CD8-positive, alpha-beta memory T cell (primary cell): ENCODE measurements around the gene SREK1. TPM values are rescaled to one million over a fixed set of nuclear protein-coding genes. Genes with fewer than 3 reads are reported as not detected.

Experiments
- CTCF ChIA-PET: fragments of 350-600 bp; sonication (Branson Sonifier 250); formaldehyde crosslinking; loops from one replicate; lab custom pipeline; 2021; ENCODE audit warnings: antibody characterized with exemption; lab: Charles Lee
- POLR2A ChIA-PET: fragments of 350-600 bp; sonication (Branson Sonifier 250); formaldehyde crosslinking; loops from one replicate; lab custom pipeline; 2021; ENCODE audit warnings: antibody characterized with exemption; lab: Charles Lee
- DNase-seq, 5 donors: peaks; one replicate each; pipeline versions ENCODE4 v3.0.0 to v3.0.0-alpha.2; 2020 to 2022; ENCODE audit warnings: mixed read lengths in 1 of 5
- H3K27ac ChIP-seq: one replicate; pipeline ENCODE4 v1.7.0; 2013; ENCODE audit warnings: low read depth, mild to moderate bottlenecking, low read length, moderate library complexity
- H3K27me3 ChIP-seq: 2 replicates; pipeline ENCODE4 v1.7.0; 2013; ENCODE audit warnings: low read length, mild to moderate bottlenecking; ENCODE audit not compliant: insufficient read depth, poor library complexity, severe bottlenecking
- H3K36me3 ChIP-seq: 2 replicates; pipeline ENCODE4 v1.7.0; 2013; ENCODE audit warnings: mild to moderate bottlenecking, low read length, moderate library complexity; ENCODE audit not compliant: insufficient read depth
- H3K4me1 ChIP-seq: 2 replicates; pipeline ENCODE4 v1.7.0; 2013; ENCODE audit warnings: mild to moderate bottlenecking, low read length, moderate library complexity; ENCODE audit not compliant: insufficient read depth
- H3K4me3 ChIP-seq: 2 replicates; pipeline ENCODE4 v1.7.0; 2013; ENCODE audit warnings: mild to moderate bottlenecking, low read length
- H3K9me3 ChIP-seq: 2 replicates; pipeline ENCODE4 v1.7.0; 2013; ENCODE audit warnings: mild to moderate bottlenecking, low read length
- H3K27ac Mint-ChIP-seq, 8 donors: one replicate each; pipeline ENCODE4 v1.8.0; 2020 to 2021; ENCODE audit warnings: mixed read lengths in 8 of 8, mild to moderate bottlenecking in 6 of 8, inconsistent platforms in 3 of 8, moderate library complexity in 3 of 8
- H3K27me3 Mint-ChIP-seq, 2 donors: one replicate each; pipeline ENCODE4 v1.8.0; 2020 to 2021; ENCODE audit warnings: mixed read lengths in 2 of 2, mild to moderate bottlenecking in 1 of 2, moderate library complexity in 1 of 2
- H3K36me3 Mint-ChIP-seq, 3 donors: one replicate each; pipeline ENCODE4 v1.8.0; 2020 to 2021; ENCODE audit warnings: mixed read lengths in 3 of 3, inconsistent platforms in 1 of 3, mild to moderate bottlenecking in 1 of 3
- H3K4me1 Mint-ChIP-seq, 3 donors: one replicate each; pipeline ENCODE4 v1.8.0; 2020 to 2021; ENCODE audit warnings: mixed read lengths in 3 of 3, inconsistent platforms in 1 of 3, mild to moderate bottlenecking in 1 of 3
- H3K4me3 Mint-ChIP-seq, 7 donors: one replicate each; pipeline ENCODE4 v1.8.0; 2020 to 2021; ENCODE audit warnings: mixed read lengths in 7 of 7, mild to moderate bottlenecking in 6 of 7, moderate library complexity in 4 of 7, inconsistent platforms in 2 of 7
- H3K9me3 Mint-ChIP-seq, 5 donors: one replicate each; pipeline ENCODE4 v1.8.0; 2020 to 2022; ENCODE audit warnings: mixed read lengths in 5 of 5, mild to moderate bottlenecking in 3 of 5, moderate library complexity in 2 of 5, inconsistent platforms in 1 of 5
- polyA plus RNA-seq: library from polyadenylated mRNA; unstranded; fragments of 300-500 nt; fragmentation: Illumina TruSeq; gene quantifications from one replicate; pipeline ENCODE4 v1.2.3, GENCODE V29; 2021
- total RNA-seq, 2 experiments: library from RNA; stranded (reverse); gene quantifications; one replicate each; pipeline ENCODE4 v1.2.3, GENCODE V29; 2021

The SREK1 gene
- total and polyA plus RNA-seq, 3 experiments from 2014 or later = 21.8 to 54.7 (median 51.1) TPM

DNA sequence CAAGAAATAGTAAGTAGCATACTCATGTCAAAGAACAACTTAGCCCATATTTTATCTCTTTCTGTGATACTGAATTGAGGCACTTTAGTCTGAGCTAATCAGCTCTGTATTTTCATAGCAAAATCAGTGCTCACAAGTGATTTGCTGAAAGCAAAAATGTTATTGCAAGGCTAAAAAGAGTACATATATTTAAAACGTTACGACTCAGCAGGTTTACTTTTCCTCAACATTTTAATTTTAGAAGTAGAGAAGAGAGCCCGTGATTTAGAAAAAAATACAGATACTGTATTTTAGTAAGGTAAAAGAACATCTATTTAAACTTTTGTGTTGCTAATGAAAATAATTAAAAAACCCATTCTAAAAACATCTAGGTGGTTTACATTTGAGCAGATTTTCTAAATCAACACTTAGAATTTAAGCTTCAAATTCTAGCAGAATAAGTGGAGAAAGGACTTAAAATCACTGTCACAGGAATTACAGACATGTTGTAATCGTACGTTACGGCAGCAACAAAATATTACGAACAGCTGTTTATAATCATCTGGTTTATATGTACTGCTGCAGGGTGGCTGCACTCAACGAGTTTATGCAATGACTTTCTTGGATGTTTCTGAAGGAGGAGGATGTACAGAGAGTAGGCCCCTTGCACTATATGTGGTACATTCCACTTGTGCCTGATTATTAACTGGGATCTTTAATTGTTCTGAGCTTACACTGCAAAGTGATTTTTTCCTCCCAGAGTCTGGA lies 20.1 kb downstream of the SREK1 start:
- CTCF ChIA-PET = no interaction called here
- Mint-ChIP-seq H3K36me3 (peaks cover 7 to 81% (median 31%) of the 10 kb centered on the region in 3 donors), H3K9me3 (no peaks in the 10 kb centered on the region), H3K4me1 (peaks cover 8 to 22% (median 11%) of the 10 kb centered on the region in 3 donors), H3K27me3 (no peaks in the 10 kb centered on the region), H3K27ac (peak overlapping the region in 1 of 8 donors; percentile 51), H3K4me3 (no peak overlapping the region)
- no peaks in the 10 kb centered on the region for H3K9me3 ChIP-seq
- H3K4me1 ChIP-seq = no peaks in the 10 kb centered on the region
- POLR2A ChIA-PET = no interaction called here
- no peak overlapping the region for H3K4me3 ChIP-seq
- H3K27ac ChIP-seq = no peak overlapping the region
- H3K36me3 ChIP-seq = peaks cover 25% of the 10 kb centered on the region
- DNase-seq = no peak
- H3K27me3 ChIP-seq = no peaks in the 10 kb centered on the region

DNA sequence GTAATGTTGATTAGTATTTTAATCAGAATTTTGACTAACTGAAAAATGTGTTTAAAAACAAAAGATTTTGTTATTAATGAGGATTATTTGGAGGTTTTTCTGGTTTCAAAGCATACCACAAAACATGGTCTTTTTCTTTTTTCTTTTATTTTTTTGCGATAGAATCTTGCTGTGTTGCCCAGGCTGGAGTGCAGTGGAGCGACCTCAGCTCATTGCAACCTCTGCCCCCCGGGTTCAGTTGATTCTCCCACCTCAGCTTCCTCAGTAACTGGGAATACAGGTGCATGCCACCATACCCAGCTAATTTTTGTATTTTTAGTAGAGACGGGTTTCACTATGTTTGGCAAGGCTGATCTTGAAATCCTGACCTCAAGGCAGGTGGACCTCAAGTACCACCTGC lies 24.1 kb downstream of the SREK1 start:
- H3K4me3 ChIP-seq = no peak overlapping the region
- no peaks in the 10 kb centered on the region for H3K27me3 Mint-ChIP-seq
- no peaks in the 10 kb centered on the region for H3K9me3 ChIP-seq
- DNase-seq = no peak
- peaks cover 25 to 47% (median 26%) of the 10 kb centered on the region in 3 donors for H3K4me1 Mint-ChIP-seq
- H3K9me3 Mint-ChIP-seq = no peaks in the 10 kb centered on the region
- H3K4me1 ChIP-seq = peaks cover 14% of the 10 kb centered on the region
- H3K36me3 Mint-ChIP-seq = peaks cover 3 to 66% (median 24%) of the 10 kb centered on the region in 3 donors
- H3K27ac ChIP-seq = no peak overlapping the region
- H3K4me3 Mint-ChIP-seq = no peak overlapping the region
- no peaks in the 10 kb centered on the region for H3K27me3 ChIP-seq
- POLR2A ChIA-PET = no interaction called here
- CTCF ChIA-PET = no interaction called here
- H3K36me3 ChIP-seq = peaks cover 25% of the 10 kb centered on the region
- peak overlapping the region in 1 of 8 donors; percentile 23 for H3K27ac Mint-ChIP-seq

DNA sequence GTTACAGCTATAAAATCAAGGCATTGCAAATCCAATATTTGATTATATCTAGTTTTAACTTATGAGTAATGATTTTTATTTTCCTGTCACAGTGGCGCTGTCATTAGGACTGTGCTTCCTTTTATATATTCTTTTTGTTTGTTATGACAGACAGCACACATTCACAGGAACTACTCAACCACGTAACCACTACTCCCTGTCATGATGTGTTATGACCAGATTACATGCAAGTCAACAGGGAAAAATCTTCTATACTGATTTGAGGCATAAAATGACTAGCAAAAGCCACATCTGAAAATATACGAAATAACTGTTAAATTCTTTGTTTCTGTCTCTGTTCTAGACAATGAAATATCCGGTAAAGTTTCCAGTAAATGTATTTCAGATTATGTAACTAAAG lies 25.4 kb downstream of the SREK1 start:
- H3K4me1 Mint-ChIP-seq = peaks cover 25 to 51% (median 26%) of the 10 kb centered on the region in 3 donors
- H3K9me3 Mint-ChIP-seq = no peaks in the 10 kb centered on the region
- H3K4me3 Mint-ChIP-seq = no peak overlapping the region
- peaks cover 14% of the 10 kb centered on the region for H3K4me1 ChIP-seq
- ChIA-PET POLR2A (no interaction called here), CTCF (no interaction called here)
- H3K27me3 ChIP-seq = no peaks in the 10 kb centered on the region
- H3K4me3 ChIP-seq = no peak overlapping the region
- DNase-seq = peak in 2 of 5 donors; percentile 19 to 36
- H3K36me3 Mint-ChIP-seq = peaks cover 3 to 61% (median 17%) of the 10 kb centered on the region in 3 donors
- peak overlapping the region in 7 of 8 donors; percentile 10 to 84 (median 58) for H3K27ac Mint-ChIP-seq
- H3K27ac ChIP-seq = no peak overlapping the region
- no peaks in the 10 kb centered on the region for H3K27me3 Mint-ChIP-seq
- no peaks in the 10 kb centered on the region for H3K9me3 ChIP-seq
- peaks cover 15% of the 10 kb centered on the region for H3K36me3 ChIP-seq

DNA sequence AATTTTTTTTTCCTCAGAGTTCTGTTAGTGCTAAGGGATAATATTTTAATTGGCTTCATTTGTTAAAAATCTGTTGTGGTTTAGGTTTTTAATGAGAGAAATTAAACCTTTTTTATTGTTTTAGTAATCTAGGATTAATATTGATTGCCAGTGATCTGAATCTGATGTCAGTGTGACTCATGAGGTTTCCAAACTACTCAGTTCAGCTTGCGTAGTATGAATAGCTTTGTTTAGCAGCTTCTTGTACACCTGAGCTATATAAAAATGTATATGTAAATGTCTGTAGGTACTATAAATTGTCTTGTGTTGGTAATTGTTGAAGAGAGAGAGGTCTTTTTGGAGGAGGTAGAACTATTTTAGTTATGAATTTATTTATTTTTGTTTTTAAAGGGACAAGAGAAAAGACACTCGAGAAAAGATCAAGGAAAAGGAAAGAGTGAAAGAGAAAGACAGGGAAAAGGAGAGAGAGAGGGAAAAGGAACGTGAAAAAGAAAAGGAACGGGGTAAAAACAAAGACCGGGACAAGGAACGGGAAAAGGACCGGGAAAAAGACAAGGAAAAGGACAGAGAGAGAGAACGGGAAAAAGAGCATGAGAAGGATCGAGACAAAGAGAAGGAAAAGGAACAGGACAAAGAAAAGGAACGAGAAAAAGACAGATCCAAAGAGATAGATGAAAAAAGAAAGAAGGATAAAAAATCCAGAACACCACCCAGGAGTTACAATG lies 26.3 kb downstream of the SREK1 start:
- Histone ChIP-seq H3K36me3 (peaks cover 16% of the 10 kb centered on the region), H3K4me1 (peaks cover 14% of the 10 kb centered on the region), H3K4me3 (no peak overlapping the region), H3K27ac (no peak overlapping the region), H3K9me3 (no peaks in the 10 kb centered on the region), H3K27me3 (no peaks in the 10 kb centered on the region)
- H3K4me3 Mint-ChIP-seq = no peak overlapping the region
- H3K9me3 Mint-ChIP-seq = no peaks in the 10 kb centered on the region
- POLR2A ChIA-PET = no interaction called here
- peaks cover 10 to 63% (median 21%) of the 10 kb centered on the region in 3 donors for H3K36me3 Mint-ChIP-seq
- CTCF ChIA-PET = no interaction called here
- H3K27ac Mint-ChIP-seq = peak overlapping the region in 7 of 8 donors; percentile 5 to 95 (median 65)
- no peaks in the 10 kb centered on the region for H3K27me3 Mint-ChIP-seq
- H3K4me1 Mint-ChIP-seq = peaks cover 24 to 56% (median 28%) of the 10 kb centered on the region in 3 donors
- DNase-seq = no peak

DNA sequence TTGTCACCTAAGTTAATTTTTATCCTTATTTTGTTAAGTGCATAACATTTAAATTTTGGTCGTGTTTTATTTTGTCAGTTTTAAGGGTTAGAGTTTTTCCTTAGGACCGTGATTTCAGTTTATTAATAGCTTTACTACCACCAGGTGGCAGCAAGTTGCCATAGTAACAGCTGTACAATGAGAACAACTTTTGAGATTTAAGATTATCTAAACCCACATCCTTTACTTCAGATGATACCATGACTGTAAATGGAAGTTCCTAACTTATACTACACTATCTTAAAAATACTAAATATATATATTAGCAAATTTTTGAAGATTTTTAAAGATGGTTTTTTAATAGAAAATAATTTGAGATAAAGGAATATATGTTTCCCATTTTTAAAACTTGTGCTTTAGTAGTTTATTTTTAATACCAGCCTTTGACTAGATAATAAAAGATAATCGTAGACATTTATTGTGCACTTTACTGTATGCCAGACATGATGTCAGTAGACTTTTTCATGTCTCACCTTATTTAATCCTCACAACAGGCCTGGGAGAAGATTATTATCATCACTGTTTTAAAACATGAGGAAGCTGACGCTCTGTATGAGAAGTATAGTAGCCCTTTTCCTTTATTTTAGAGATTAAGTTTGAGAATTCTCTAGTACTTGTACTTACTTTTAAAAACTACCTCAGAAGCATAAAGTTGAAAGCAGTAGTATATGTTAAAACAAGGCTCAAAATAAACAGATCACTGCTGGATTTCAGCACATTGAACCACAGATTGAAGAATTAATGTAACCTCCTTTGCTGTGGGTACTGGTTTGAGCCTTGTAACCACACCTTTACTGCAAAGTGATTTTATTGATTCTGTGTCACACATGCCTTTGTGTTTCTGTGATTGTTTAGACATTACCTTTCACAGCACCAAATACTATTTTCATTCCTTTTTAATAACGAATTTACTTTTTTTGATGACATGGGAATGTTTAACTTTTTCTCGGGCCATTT lies 27.5 kb downstream of the SREK1 start:
- peaks cover 22 to 44% (median 28%) of the 10 kb centered on the region in 3 donors for H3K4me1 Mint-ChIP-seq
- Histone ChIP-seq H3K9me3 (no peaks in the 10 kb centered on the region), H3K27me3 (no peaks in the 10 kb centered on the region), H3K4me1 (peaks cover 14% of the 10 kb centered on the region), H3K27ac (peak overlapping the region; percentile 26), H3K36me3 (peaks cover 29% of the 10 kb centered on the region), H3K4me3 (no peak overlapping the region)
- CTCF ChIA-PET = interaction anchor here (0.6 to 1.0 kb wide), 2 partner anchors 30 to 410 kb away, joined by 3 read pairs; no protein-coding TSS in a partner anchor
- POLR2A ChIA-PET = interaction anchor here (0.6 kb wide), 1 partner anchor 8 kb away, joined by 6 read pairs; no protein-coding TSS in a partner anchor
- no peak overlapping the region for H3K4me3 Mint-ChIP-seq
- peak overlapping the region; percentile 41 to 92 (median 83) for H3K27ac Mint-ChIP-seq
- no peaks in the 10 kb centered on the region for H3K9me3 Mint-ChIP-seq
- H3K27me3 Mint-ChIP-seq = no peaks in the 10 kb centered on the region
- DNase-seq = peak; percentile 28 to 75 (median 66)
- H3K36me3 Mint-ChIP-seq = peaks cover 16 to 63% (median 19%) of the 10 kb centered on the region in 3 donors

DNA sequence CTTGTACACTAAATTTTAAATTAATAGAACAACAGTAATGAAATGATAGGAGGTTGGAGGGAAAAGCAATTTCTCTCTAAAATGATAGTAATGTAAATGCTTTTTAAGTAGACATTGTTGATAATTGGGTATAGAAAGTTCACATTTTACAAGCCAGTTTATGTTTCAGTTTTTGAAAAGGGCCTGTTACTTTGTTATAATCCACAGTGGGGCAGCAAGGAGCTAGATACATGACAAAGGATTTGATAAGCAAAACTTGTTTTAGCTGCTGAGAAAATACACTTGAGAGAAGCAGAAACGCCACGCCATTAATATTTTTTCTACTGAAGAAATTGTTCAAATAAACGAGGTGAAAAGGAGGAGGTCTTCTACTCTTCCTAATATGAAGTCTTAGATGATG lies 30.2 kb downstream of the SREK1 start:
- Histone ChIP-seq H3K36me3 (peaks cover 42% of the 10 kb centered on the region), H3K27me3 (no peaks in the 10 kb centered on the region), H3K9me3 (no peaks in the 10 kb centered on the region), H3K4me1 (peaks cover 14% of the 10 kb centered on the region), H3K27ac (no peak overlapping the region), H3K4me3 (no peak overlapping the region)
- no peaks in the 10 kb centered on the region for H3K27me3 Mint-ChIP-seq
- H3K4me1 Mint-ChIP-seq = peaks cover 22 to 44% (median 24%) of the 10 kb centered on the region in 3 donors
- H3K9me3 Mint-ChIP-seq = no peaks in the 10 kb centered on the region
- H3K4me3 Mint-ChIP-seq = no peak overlapping the region
- ChIA-PET CTCF (no interaction called here), POLR2A (no interaction called here)
- H3K36me3 Mint-ChIP-seq = peaks cover 25 to 73% (median 36%) of the 10 kb centered on the region in 3 donors
- peak overlapping the region in 2 of 8 donors; percentile 32 to 63 for H3K27ac Mint-ChIP-seq
- DNase-seq = no peak

DNA sequence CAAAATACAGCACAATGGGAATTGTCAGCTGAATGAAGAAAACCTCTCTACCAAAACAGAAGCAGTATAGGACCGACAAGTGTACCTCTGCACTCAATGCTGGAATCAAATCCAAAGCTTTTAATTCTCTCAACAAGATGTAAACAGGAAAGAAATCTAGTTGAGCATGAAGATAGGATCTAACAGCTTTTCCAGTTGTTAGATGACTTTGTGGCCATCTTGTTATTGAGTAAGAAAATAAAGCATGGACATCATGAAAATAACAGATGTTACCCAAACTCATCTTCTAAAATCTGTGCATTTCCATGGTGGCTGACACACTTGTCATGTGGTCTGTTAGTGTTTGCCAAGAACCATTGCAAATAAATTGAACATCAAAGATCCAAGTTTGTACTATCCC lies 34.7 kb downstream of the SREK1 start:
- ChIA-PET POLR2A (no interaction called here), CTCF (no interaction called here)
- DNase-seq = no peak
- no peak overlapping the region for H3K27ac Mint-ChIP-seq
- H3K4me1 Mint-ChIP-seq = peaks cover 3 to 14% (median 5%) of the 10 kb centered on the region in 3 donors
- no peaks in the 10 kb centered on the region for H3K4me1 ChIP-seq
- no peaks in the 10 kb centered on the region for H3K9me3 Mint-ChIP-seq
- H3K36me3 Mint-ChIP-seq = peaks cover 22 to 75% (median 39%) of the 10 kb centered on the region in 3 donors
- H3K9me3 ChIP-seq = no peaks in the 10 kb centered on the region
- peaks cover 32% of the 10 kb centered on the region for H3K36me3 ChIP-seq
- H3K4me3 Mint-ChIP-seq = no peak overlapping the region
- H3K27me3 ChIP-seq = no peaks in the 10 kb centered on the region
- no peak overlapping the region for H3K27ac ChIP-seq
- no peaks in the 10 kb centered on the region for H3K27me3 Mint-ChIP-seq
- no peak overlapping the region for H3K4me3 ChIP-seq
